Glomerular visceral epithelial cell (primary cell): ENCODE results near the gene KHNYN.
"Not testable (repeated sequence)": the region's sequence is repeated elsewhere in the genome, so short reads cannot be mapped to it uniquely, and the experiment has no call there.

Experiments
- DNase-seq: peaks from one replicate; pipeline ENCODE4 v3.0.0-alpha.2; 2016; ENCODE audit errors: extremely low spot score

The KHNYN gene

DNA sequence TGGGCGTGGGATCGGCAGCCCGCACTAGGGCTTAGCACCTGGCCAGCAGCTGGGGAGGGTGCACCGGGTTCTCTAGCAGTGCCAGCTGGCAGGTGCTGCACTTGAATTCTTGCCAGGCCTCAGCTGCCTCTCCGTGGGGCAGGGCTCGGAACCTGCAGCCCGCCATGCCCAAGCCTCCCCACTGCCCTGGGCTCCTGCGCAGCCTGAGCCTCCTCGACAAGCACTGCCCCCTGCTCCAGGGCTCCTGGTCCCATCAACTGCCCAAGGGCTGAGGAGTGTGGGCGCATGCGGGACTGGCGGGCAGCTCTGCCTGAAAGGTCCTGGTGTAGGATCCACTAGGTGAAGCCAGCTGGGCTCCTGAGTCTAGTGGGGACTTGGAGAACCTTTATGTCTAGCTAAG is 43.5 kb downstream of the KHNYN start:
- no peak for DNase-seq

GRCh38 chr14:24475261-24475660 is 45.5 kb downstream of the KHNYN start:
- DNase-seq: no peak

DNA sequence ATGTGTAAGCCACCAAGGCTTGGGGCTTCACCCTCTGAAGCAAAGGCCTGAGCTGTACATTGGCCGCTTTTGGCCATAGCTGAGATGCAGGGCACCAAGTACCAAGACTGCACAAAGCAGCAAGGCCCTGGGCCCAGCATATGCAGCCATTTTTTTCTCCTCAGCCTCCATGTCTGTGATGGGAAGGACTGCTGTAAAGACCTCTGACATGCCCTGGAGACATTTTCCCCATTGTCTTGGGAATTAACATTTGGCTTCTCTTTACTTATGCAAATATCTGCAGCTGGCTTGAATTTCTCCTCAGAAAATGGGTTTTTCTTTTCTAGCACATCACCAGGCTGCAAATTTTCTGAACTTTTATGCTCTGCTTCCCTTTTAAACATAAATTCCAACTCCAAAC is 50.2 kb downstream of the KHNYN start:
- DNase-seq: not testable (repeated sequence)

GRCh38 chr14:24481622-24482324 is 52.0 kb downstream of the KHNYN start:
- peak; percentile 40 for DNase-seq

GRCh38 chr14:24482699-24483303 is 53.0 kb downstream of the KHNYN start:
- DNase-seq: peak; percentile 77

DNA sequence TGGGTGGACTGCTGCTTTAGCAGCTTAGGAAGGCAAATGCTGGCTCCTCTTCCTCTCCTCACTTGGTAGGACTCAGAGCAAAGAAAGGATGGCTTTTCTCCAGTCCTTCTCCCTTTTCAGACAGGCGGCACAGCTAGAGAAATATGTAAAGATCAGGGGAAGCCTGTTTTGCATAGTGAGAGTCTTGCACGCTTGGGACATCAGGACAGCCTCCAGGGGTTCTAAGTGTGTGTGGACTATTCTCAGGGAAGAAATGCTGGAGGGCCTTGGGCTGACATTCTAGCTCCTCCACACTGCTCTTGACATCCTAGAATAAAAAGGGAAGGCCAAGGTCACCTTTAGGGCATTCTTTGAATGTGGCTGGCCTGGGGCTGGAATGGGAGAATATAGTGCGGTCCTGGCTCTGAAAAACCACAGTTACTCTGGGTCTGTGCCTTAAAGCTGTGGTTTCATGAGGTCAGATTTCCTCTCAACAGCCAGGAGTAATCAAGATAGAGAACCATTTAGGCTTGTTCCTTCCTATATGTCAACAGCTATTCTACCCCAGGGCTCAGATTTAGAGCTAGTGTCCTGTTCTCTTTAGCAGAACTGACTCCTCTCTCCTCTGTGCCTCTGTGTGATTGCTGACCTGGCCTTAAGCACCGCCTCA is 54.0 kb downstream of the KHNYN start:
- peak; percentile 56 for DNase-seq
